ENCODE measurements around the gene EHBP1. TPM values are rescaled to one million over a fixed set of nuclear protein-coding genes. Genes with fewer than 3 reads are reported as not detected.
A peak's percentile ranks its signal among the peaks of the same experiment; 100 is the strongest.

The EHBP1 gene
- total RNA-seq, 1 donor: 119 TPM

GRCh38 chr2:62939735-62940491 lies 234.4 kb downstream of the EHBP1 start:
- no peak for TF ChIP-seq CTCF (IDR thresholded peaks at IDR 0.05; ENCODE audit: insufficient read depth, low read length)
- peak; percentile 84 for DNase-seq (ENCODE audit: low read depth)
- no peak overlapping the region for H3K4me3 ChIP-seq (ENCODE audit: low read depth, low read length)

- no peak for TF ChIP-seq CTCF (IDR thresholded peaks at IDR 0.05; ENCODE audit: insufficient read depth, low read length)
- no peak overlapping the region for H3K4me3 ChIP-seq (ENCODE audit: low read depth, low read length)
- DNase-seq (ENCODE audit: low read depth): no peak
Observed at GRCh38 chr2:62940697-62941096, 235.2 kb downstream of the EHBP1 start.

- no peak for TF ChIP-seq CTCF (IDR thresholded peaks at IDR 0.05; ENCODE audit: insufficient read depth, low read length)
- H3K4me3 ChIP-seq (ENCODE audit: low read depth, low read length): no peak overlapping the region
- DNase-seq (ENCODE audit: low read depth): no peak
Observed at GRCh38 chr2:62941413-62941812, 235.9 kb downstream of the EHBP1 start.

GRCh38 chr2:62944362-62944761 lies 238.8 kb downstream of the EHBP1 start:
- no peak for DNase-seq (ENCODE audit: low read depth)
- H3K4me3 ChIP-seq (ENCODE audit: low read depth, low read length): no peak overlapping the region
- no peak for TF ChIP-seq CTCF (IDR thresholded peaks at IDR 0.05; ENCODE audit: insufficient read depth, low read length)

DNA sequence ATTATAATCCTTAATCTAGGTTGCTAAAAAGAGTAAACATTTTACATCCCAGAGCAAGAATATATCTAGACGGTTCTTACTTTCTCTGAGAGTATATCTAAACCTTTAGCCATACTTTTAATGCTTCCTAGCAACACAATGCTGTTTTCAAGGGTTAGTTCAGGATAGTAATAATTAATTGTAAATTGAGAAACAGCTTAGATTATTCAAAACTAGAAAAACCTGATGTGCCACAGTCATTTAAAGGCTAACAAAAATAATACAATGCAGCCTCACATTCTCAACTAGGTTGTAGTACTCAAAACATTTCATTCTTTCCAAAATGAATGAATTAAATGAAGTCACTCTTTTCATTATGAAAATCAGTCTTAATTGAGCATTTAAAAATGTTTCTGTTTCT lies 241.9 kb downstream of the EHBP1 start:
- TF ChIP-seq CTCF (IDR thresholded peaks at IDR 0.05; ENCODE audit: insufficient read depth, low read length): no peak
- no peak overlapping the region for H3K4me3 ChIP-seq (ENCODE audit: low read depth, low read length)
- DNase-seq (ENCODE audit: low read depth): no peak

DNA sequence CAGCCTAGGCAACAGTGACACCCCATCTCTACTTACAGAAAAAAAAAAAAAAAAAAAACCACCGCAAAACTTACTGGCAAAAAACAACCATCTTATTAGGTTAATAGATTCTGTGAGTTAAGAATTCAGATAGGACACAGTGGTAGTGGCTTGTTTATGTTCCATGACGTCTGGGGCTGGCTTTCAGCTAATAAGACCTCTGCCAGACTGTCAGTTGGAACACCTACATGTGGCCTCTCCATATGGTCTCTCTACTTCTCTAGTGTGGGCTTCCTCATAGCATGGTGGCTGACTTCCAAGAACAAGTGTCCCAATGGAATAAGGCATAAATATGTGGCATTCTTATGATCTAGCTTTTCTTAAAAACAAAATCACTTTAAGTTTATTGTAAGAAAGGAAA lies 251.1 kb downstream of the EHBP1 start:
- no peak for DNase-seq (ENCODE audit: low read depth)
- H3K4me3 ChIP-seq (ENCODE audit: low read depth, low read length): no peak overlapping the region
- no peak for TF ChIP-seq CTCF (IDR thresholded peaks at IDR 0.05; ENCODE audit: insufficient read depth, low read length)

DNA sequence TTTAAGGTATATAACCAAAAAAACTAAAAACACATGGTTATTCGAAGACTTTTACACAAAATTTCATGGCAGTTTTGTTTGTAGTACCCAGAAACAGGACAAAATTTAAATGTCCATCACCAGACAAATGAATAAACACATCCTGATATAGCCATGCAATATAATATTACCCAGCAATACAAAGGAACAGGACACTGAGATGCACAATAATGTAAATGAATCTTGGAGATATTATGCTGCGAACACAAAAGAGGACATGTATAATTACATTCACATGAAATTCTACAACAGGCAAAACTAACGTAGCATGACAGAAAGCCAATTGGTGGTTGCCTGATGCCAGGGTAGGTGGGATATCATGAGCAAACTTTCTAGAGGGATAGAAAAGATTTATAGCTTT lies 252.7 kb downstream of the EHBP1 start:
- TF ChIP-seq CTCF (IDR thresholded peaks at IDR 0.05; ENCODE audit: insufficient read depth, low read length): no peak
- H3K4me3 ChIP-seq (ENCODE audit: low read depth, low read length): no peak overlapping the region
- no peak for DNase-seq (ENCODE audit: low read depth)
